Mammary epithelial cell (primary cell): ENCODE data around the gene RNPEP.

Experiments used
- EZH2 ChIP-seq: IDR thresholded peaks from 2 replicates; pipeline ENCODE4 v1.6.1; 2012; ENCODE audit warnings: low read length, inconsistent platforms, borderline replicate concordance
- TF ChIP-seq, protein P1 (sequence below), 2 donors: IDR thresholded peaks in 1 of 2; conservative IDR thresholded peaks in 1 of 2; 2 replicates each; pipeline ENCODE4 v1.5.1; 2011 to 2012; ENCODE audit warnings: inconsistent platforms in 2 of 2, low read length in 2 of 2, mild to moderate bottlenecking in 2 of 2, control low read depth in 1 of 2, low read depth in 1 of 2; ENCODE audit not compliant: insufficient read depth in 1 of 2; ENCODE audit errors: extremely low read depth in 1 of 2

GRCh38 chr1:202049129-202049528 is 66.7 kb downstream of the RNPEP start:
- TF ChIP-seq, protein P1, sequence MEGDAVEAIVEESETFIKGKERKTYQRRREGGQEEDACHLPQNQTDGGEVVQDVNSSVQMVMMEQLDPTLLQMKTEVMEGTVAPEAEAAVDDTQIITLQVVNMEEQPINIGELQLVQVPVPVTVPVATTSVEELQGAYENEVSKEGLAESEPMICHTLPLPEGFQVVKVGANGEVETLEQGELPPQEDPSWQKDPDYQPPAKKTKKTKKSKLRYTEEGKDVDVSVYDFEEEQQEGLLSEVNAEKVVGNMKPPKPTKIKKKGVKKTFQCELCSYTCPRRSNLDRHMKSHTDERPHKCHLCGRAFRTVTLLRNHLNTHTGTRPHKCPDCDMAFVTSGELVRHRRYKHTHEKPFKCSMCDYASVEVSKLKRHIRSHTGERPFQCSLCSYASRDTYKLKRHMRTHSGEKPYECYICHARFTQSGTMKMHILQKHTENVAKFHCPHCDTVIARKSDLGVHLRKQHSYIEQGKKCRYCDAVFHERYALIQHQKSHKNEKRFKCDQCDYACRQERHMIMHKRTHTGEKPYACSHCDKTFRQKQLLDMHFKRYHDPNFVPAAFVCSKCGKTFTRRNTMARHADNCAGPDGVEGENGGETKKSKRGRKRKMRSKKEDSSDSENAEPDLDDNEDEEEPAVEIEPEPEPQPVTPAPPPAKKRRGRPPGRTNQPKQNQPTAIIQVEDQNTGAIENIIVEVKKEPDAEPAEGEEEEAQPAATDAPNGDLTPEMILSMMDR (conservative IDR thresholded peaks at IDR 0.05 in 1 of 2, IDR thresholded peaks at IDR 0.05 in 1 of 2; ENCODE audit: extremely low read depth in 1 of 2, insufficient read depth in 1 of 2, low read depth in 1 of 2, low read length in 2 of 2): no peak
- no peak for TF ChIP-seq EZH2
